GM21390 (cell line): Measurements from ENCODE around the gene INPP5K.
"Not testable (repeated sequence)": the region's sequence is repeated elsewhere in the genome, so short reads cannot be mapped to it uniquely, and the experiment has no call there.

Source experiments
- ATAC-seq: cut with Tn5 transposase; IDR thresholded peaks from one replicate; pipeline ENCODE4 v1.9.1; 2021; ENCODE audit not compliant: unreplicated experiment

Gene INPP5K

GRCh38 chr17:1548032-1548431 is 31.6 kb upstream of the INPP5K start:
- no peak for ATAC-seq

- no peak for ATAC-seq
Observed at GRCh38 chr17:1546292-1546922, 30.0 kb upstream of the INPP5K start.

DNA sequence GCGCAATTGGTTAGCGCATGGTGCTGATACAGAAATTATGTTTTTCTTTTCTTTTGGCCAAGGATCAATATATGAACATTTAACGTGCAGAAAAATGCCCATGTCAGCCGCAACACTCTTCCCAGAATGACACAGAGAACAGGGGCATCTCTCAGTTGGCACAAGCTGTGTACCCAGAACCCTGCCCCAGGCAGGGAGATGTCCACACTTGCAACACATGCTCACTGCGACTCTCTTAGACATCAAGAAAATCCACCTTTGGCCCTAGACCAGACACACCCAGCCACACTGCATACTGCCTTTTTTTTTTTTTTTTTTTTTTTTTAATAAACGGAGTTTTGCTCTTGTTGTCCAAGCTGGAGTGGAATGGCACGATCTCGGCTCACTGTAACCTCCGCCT is 29.2 kb upstream of the INPP5K start:
- no peak for ATAC-seq

DNA sequence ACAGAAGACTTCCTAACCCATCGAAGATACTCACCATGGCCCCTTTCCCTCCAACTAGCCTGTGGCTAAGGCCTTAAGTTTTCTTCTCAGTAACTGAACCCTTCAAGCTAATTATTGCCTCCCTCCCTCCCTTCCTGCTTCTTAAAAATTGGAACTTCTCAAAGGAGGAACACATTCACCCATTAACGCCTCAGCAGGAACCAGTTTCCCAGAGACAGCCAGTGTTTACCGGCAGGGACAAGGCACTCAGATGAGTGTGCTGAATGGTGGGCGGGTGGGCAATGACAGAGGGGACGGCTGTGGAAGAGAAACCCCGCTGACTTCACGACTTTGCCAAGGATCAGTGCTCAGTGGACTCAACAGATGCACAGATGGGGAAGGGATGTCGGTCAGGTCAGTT is 25.9 kb upstream of the INPP5K start:
- no peak for ATAC-seq

DNA sequence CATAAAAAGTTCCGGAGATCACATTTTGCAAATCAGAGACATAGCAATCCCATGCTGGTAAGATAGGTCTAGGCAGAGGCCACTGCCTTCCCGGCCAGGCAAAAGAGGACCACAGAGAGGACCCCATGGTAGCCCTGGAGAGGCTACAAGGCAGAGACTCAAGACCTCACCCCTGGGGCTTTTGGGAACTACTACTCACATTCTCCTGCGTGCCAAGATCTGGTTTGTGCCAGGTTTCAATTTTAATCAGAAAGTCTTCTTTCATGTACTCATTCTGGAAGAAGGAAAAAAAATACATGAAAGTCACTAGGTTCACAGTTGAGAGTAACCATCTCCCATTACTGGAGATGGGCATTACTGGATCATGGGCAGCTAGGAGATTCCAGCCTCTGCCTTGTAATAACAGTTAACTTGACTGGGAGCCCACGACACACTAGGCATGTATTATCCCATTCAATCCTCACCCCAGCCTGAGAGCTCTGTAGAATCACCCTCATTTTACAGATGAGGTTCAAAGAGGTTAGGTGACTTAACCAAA is 25.0 kb upstream of the INPP5K start:
- ATAC-seq: no peak

- ATAC-seq: no peak
Observed at GRCh38 chr17:1539811-1540210, 23.4 kb upstream of the INPP5K start.

DNA sequence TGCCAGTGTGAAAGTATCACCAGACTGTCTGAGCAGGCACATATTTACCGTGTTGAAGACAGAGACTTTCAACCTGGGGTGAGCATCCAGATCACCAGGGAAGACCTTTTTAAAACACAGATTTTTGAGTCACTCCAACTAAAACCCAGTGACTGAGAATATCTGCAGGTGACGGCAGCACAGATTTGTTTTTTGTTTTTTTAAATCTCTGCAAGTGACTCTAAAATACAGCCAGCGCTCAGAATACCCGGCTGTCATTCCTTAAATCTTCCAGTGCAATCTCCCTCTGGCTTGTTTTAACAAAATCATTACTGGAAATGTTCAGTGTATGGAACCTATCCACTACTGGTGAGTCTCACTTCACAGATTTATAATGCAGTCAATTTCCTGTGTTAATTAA is 19.3 kb upstream of the INPP5K start:
- ATAC-seq: no peak

DNA sequence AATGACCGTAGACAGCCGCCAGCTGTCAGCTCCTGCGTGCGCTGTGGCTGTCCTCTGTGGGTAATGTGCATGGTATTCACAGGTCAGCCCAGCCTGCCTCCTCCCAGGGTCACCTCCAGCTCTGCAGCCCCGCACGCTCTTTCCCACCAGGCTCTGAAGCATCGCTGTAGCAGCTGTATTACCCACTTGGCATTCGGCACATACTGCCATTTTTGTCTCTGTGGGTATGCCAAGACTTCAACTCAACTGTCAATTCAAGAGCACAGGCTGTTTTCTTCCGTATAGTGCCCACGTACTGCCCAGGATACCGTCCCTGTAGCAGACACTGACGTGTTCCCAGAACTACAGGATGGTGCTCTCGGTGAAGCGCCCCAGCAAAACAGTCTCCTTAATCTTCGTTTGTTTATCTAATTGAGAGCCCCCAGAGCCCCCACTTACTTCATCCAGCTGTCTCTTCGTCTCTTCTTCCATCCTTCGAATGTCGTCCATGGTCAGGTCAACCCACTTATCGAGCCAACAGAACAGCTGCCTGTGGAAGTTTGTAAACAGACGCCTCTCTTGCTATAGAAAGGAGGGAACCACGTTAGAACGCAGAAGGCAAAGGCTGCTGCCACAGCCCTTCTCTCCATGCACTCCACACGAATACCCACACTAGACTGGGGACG is 17.4 kb upstream of the INPP5K start:
- no peak for ATAC-seq

DNA sequence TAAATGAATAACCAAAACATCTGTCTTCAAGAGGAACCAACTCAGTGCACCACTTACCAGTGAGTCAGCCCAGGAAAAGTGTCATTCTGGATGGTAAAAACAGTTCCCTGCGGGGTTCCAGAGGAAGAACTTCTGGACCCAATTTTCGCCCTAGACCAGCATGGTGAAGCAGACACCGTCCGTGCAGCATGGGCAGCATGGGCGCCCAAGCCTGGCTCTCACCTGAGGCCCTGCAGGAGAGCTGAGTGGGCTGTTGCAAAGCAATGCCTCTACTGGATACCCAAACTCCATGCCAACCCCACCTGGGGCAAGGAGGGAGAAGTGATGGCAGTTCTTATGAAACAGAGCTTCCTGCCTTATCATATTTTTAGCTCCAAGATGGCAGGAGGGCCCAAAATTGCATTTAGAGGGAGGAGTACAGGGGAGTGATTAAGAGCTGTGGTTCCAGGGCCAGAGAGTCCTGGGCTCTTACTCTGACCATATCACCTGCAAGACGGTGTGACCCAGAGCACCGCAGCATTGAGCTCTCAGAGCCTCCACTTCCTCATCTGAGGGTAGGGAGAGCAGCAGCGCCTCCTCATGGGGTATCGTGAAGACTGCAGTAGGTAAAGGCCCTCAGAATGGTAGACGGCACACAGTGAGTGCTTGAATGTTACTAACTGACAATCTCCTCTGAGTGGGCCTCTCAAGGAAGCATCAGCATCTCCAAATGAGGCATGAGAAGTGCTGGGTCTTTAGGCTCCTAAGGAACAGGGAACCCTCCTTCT is 16.6 kb upstream of the INPP5K start:
- no peak for ATAC-seq

DNA sequence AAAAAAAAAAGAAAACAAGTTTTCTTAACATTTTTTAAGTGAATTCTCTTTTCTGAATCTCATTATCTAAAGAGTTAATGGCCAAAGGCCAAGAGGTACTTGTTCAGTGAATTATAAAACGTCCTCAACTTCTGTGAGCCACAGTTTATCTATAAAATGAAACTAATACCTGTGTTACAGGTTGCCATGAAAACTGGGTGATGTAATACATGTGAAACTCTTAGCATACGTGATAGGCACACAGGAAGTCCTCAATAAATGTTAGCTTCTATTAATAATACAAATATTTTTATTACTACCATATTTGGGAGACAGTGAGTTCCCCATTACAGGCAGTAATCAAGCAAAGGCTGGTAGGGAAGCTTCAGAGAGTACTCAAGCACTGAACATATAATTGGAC is 13.5 kb upstream of the INPP5K start:
- no peak for ATAC-seq

DNA sequence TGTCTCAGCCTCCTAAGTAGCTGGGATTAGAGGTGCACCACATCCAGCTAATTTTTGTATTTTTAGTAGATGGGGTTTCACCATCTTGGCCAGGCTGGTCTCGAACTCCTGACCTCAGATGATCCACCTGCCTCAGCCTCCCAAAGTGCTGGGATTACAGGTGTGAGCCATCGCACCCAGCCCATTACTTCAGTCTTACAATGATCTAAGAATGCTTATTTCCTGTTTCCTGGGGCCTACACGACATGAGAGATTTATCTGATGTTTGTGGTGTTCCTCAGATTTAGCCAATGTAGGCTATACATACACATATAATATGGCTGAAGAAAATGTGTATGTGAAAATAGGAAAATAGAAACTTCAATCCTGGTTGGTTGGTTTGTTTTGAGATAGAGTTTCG is 10.5 kb upstream of the INPP5K start:
- not testable (repeated sequence) for ATAC-seq

DNA sequence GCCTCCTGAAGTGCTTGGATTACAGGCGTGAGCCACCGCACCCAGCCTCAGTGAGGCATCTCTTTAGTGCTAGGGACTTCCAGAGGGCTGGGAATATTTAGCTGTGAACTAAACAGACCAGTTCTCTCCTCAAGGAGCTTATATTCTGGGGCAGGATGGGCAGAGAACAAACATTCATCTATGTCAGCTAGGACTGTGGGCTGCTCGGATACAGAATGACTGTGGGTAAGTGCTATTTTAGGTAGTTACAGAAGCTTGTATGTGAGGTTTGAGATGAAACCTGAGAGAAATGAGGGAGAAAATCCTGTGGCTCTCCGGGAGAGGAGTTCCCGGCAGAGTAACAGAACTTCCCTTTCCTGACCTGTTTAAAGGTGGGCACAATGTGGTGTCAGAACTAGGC is 6.2 kb upstream of the INPP5K start:
- no peak for ATAC-seq

DNA sequence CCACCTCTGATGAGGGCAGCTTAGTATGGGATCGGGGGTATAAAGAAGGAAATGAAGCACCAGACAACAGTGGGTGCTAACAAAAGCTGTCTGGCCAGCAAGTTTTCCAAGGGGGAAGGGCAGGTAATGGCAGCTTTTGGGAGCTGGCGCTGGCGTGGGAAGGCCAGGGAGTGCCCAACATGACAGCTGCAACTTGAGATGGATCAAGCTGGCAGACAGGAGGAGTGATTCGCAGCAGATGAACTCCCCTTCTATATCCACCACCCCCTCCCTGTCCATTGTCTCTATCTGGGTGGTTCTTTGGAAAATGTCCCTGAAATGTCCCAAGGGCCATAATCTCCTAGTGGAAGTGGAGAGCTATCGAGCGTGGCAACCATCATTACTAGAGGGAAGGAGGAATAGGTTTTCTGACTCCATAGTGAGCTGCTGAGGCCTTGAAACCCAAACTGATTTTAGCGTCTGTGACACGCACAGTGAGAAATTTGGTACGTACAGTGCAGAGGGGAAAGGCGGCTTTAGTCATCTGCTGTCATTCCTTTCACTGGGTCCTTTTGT is 4.8 kb upstream of the INPP5K start:
- ATAC-seq: no peak

- no peak for ATAC-seq
Observed at GRCh38 chr17:1519678-1520077, 3.3 kb upstream of the INPP5K start.

- ATAC-seq: no peak
Observed at GRCh38 chr17:1518410-1518809, 2.0 kb upstream of the INPP5K start.

DNA sequence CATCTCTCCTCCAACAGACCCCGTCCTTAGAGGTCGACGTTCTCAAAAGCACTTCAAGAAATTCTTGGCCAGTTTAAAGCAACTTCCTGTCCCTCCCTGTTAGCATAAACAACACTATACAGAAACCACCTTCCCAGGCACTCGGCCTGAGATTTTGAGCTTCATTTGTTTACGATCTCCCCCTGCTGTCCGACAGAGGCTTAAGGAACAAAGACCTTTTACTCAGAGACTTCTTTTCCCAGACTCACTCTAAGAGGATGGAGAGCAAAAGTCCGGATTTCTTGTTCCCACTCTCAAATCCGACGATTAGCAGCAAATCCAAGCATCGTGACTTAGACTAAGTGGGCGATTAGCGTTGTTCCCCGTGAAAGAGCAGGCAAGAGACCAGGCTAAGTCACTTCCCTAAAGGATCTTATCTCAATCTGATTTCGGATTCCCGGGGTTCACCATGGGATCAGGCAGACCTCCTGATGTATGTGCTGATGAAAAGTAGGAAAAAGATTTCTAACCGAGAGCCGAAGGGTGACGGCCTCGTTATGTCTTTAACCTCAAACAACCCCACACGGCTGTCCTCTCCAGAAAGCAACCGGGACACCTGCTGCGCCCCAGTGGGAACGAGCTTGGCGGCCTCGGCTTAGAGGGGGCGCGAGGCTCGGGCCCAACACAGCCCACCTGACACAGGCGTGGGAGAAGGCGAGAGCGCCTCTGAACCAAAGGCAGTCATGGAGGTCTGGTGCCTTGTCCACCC is 598 bp downstream of the INPP5K start:
- no peak for ATAC-seq

- ATAC-seq: no peak
Observed at GRCh38 chr17:1512351-1512750, 4.1 kb downstream of the INPP5K start.

GRCh38 chr17:1511756-1512321 is 4.6 kb downstream of the INPP5K start:
- no peak for ATAC-seq

DNA sequence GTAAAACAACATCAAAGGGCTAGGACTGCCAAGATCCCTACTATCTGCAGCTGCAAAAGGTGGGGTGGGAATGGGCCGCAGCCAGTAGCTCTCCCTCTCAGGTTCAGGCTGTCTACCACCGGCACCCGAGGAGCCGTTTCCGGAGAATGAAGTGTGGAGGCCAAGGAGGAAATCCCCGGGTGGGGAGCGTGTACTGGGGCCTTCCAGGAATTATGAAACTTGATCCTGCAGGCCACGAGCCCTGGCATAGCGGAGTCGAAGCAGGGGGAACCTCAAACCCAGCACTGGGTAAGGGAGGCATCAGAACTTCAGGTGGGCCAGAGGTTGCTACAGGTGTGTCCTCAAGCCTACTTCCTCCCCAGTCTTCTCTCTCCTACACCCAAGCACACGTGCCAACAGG is 5.1 kb downstream of the INPP5K start:
- ATAC-seq: no peak

- no peak for ATAC-seq
Observed at GRCh38 chr17:1509290-1509881, 7.0 kb downstream of the INPP5K start.
